Measurements from ENCODE around the gene PEX11A.

- TF ChIP-seq POLR2AphosphoS5 (IDR thresholded peaks at IDR 0.05) = no peak
- no peak for TF ChIP-seq POLR2A (IDR thresholded peaks at IDR 0.05)
- no peak for TF ChIP-seq CTCF (IDR thresholded peaks at IDR 0.05)
- no peak for TF ChIP-seq EP300 (IDR thresholded peaks at IDR 0.05)
Measured at GRCh38 chr15:89664441-89665350, 25.9 kb downstream of the PEX11A start.
